Body of pancreas (tissue), 4 donors: ENCODE results near the gene KCNT2.

Source experiments
- CTCF ChIP-seq, 7 experiments: fragments of 450-650 bp in 4 of 7; fragments of 200-600 bp in 3 of 7; sonication (generic) in 3 of 7; IDR thresholded peaks; one replicate each; pipeline ENCODE4 v1.5.1; 2016 to 2019; ENCODE audit warnings: antibody characterized with exemption in 7 of 7
- POLR2A ChIP-seq, 3 donors: fragments of 450-650 bp; IDR thresholded peaks; one replicate each; pipeline ENCODE4 v1.6.1; 2016; ENCODE audit warnings: antibody characterized with exemption in 3 of 3, mild to moderate bottlenecking in 2 of 3

- TF ChIP-seq CTCF (IDR thresholded peaks at IDR 0.05) (no peak), POLR2A (IDR thresholded peaks at IDR 0.05) (no peak)
These were observed 41.0 kb downstream of the KCNT2 start for GRCh38 chr1:196567238-196567637.
